Ishikawa (cell line): ENCODE measurements around the gene NFXL1.

Source experiments
- CEBPB ChIP-seq: IDR thresholded peaks from 2 replicates; pipeline ENCODE4 v1.6.1; 2012
- CREB1 ChIP-seq: IDR thresholded peaks from 2 replicates; pipeline ENCODE4 v1.6.1; 2012; ENCODE audit warnings: low read depth
- EGR1 ChIP-seq: IDR thresholded peaks from 2 replicates; pipeline ENCODE4 v1.6.1; 2012
- EP300 ChIP-seq: IDR thresholded peaks from 2 replicates; pipeline ENCODE4 v1.6.1; 2012; ENCODE audit warnings: borderline replicate concordance
- FOXM1 ChIP-seq: IDR thresholded peaks from 2 replicates; pipeline ENCODE4 v1.6.1; 2012; ENCODE audit warnings: low read depth, borderline replicate concordance
- MAX ChIP-seq: IDR thresholded peaks from 2 replicates; pipeline ENCODE4 v1.6.1; 2012
- NFIC ChIP-seq: IDR thresholded peaks from 2 replicates; pipeline ENCODE4 v1.6.1; 2012
- RAD21 ChIP-seq: IDR thresholded peaks from 2 replicates; pipeline ENCODE4 v1.6.1; 2012; ENCODE audit warnings: low read depth
- TAF1 ChIP-seq: IDR thresholded peaks from 2 replicates; pipeline ENCODE4 v1.6.1; 2012; ENCODE audit warnings: low read depth, mild to moderate bottlenecking
- TCF12 ChIP-seq: IDR thresholded peaks from 2 replicates; pipeline ENCODE4 v1.6.1; 2012; ENCODE audit warnings: low read depth
- TEAD4 ChIP-seq: IDR thresholded peaks from 2 replicates; pipeline ENCODE4 v1.6.1; 2012
- YY1 ChIP-seq: IDR thresholded peaks from 2 replicates; pipeline ENCODE4 v1.6.1; 2012; ENCODE audit warnings: low read depth
- ZBTB7A ChIP-seq: IDR thresholded peaks from 2 replicates; pipeline ENCODE4 v1.6.1; 2012; ENCODE audit warnings: low read depth
- TF ChIP-seq, protein P1 (sequence below): IDR thresholded peaks from 2 replicates; pipeline ENCODE4 v1.6.1; 2012; ENCODE audit warnings: low read depth, mild to moderate bottlenecking
- TF ChIP-seq, protein P2 (sequence below): IDR thresholded peaks from 2 replicates; pipeline ENCODE4 v1.6.1; 2012

The NFXL1 gene

GRCh38 chr4:47840291-47840690 is 74.1 kb downstream of the NFXL1 start:
- no peak for TF ChIP-seq CREB1
- TF ChIP-seq RAD21: no peak
- no peak for TF ChIP-seq TAF1
- TF ChIP-seq NFIC: no peak
- TF ChIP-seq ZBTB7A: no peak
- TF ChIP-seq FOXM1: no peak
- TF ChIP-seq EGR1: no peak
- TF ChIP-seq YY1: no peak
- no peak for TF ChIP-seq CEBPB
- TF ChIP-seq, protein P1, sequence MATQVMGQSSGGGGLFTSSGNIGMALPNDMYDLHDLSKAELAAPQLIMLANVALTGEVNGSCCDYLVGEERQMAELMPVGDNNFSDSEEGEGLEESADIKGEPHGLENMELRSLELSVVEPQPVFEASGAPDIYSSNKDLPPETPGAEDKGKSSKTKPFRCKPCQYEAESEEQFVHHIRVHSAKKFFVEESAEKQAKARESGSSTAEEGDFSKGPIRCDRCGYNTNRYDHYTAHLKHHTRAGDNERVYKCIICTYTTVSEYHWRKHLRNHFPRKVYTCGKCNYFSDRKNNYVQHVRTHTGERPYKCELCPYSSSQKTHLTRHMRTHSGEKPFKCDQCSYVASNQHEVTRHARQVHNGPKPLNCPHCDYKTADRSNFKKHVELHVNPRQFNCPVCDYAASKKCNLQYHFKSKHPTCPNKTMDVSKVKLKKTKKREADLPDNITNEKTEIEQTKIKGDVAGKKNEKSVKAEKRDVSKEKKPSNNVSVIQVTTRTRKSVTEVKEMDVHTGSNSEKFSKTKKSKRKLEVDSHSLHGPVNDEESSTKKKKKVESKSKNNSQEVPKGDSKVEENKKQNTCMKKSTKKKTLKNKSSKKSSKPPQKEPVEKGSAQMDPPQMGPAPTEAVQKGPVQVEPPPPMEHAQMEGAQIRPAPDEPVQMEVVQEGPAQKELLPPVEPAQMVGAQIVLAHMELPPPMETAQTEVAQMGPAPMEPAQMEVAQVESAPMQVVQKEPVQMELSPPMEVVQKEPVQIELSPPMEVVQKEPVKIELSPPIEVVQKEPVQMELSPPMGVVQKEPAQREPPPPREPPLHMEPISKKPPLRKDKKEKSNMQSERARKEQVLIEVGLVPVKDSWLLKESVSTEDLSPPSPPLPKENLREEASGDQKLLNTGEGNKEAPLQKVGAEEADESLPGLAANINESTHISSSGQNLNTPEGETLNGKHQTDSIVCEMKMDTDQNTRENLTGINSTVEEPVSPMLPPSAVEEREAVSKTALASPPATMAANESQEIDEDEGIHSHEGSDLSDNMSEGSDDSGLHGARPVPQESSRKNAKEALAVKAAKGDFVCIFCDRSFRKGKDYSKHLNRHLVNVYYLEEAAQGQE: no peak
- no peak for TF ChIP-seq TCF12
- TF ChIP-seq EP300: no peak
- no peak for TF ChIP-seq MAX
- TF ChIP-seq, protein P2, sequence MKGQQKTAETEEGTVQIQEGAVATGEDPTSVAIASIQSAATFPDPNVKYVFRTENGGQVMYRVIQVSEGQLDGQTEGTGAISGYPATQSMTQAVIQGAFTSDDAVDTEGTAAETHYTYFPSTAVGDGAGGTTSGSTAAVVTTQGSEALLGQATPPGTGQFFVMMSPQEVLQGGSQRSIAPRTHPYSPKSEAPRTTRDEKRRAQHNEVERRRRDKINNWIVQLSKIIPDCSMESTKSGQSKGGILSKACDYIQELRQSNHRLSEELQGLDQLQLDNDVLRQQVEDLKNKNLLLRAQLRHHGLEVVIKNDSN: no peak
- TF ChIP-seq TEAD4: no peak

GRCh38 chr4:47839259-47839658 is 75.1 kb downstream of the NFXL1 start:
- no peak for TF ChIP-seq FOXM1
- TF ChIP-seq, protein P1: no peak
- TF ChIP-seq, protein P2: no peak
- TF ChIP-seq TAF1: no peak
- TF ChIP-seq EGR1: no peak
- no peak for TF ChIP-seq CREB1
- TF ChIP-seq TCF12: no peak
- no peak for TF ChIP-seq YY1
- TF ChIP-seq RAD21: no peak
- TF ChIP-seq ZBTB7A: no peak
- no peak for TF ChIP-seq EP300
- TF ChIP-seq TEAD4: no peak
- no peak for TF ChIP-seq CEBPB
- no peak for TF ChIP-seq MAX
- TF ChIP-seq NFIC: no peak

DNA sequence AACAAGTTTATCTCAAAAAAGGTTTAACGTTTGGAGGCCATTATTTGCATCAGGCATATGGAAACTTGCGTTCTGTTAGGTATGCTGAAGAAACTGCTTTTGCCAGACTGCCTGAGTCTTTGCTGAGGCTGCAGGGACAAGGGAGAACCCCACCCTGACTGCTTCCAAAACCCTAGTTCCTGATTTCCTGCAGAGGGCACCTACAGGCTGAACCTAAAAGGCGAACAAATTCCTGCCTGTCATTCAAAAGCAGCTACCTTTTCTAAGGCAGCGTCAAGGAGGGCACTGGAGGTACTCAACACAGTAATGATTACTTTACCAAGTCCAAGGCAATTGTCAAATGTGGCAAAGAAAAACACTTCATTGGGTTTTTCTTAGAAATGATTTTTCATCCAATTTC is 75.9 kb downstream of the NFXL1 start:
- TF ChIP-seq, protein P1: no peak
- no peak for TF ChIP-seq ZBTB7A
- no peak for TF ChIP-seq TEAD4
- TF ChIP-seq EP300: no peak
- TF ChIP-seq CEBPB: no peak
- TF ChIP-seq, protein P2: no peak

DNA sequence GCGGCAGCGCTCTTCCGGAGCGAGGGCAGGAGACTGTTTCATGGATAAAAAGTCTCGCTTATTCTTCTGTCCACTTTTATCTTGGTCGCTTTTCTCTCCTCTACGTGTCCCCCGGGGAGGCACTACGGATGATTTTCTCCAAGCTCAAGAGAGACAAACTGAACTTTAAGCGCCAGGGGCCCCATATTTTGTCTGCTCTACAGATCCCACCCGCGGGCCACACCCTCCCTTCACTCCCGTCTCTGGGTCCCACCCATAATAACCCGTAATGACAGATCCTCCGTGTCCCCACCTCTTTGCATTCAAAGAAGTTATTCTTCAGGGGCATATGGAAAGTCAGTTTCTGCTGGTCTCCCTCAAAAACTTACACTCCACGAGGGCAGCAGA is 76.5 kb downstream of the NFXL1 start, which contains the start of gene CORIN:
TSS of gene CORIN (minus strand) at position 160 of the 387 bp plus-strand sequence. CDS start at position 42, 118 bp downstream.
- TF ChIP-seq EP300 (no peak), CREB1 (no peak), MAX (no peak), CEBPB (no peak), RAD21 (no peak), YY1 (no peak), TEAD4 (no peak), FOXM1 (no peak), TCF12 (no peak), ZBTB7A (no peak), TAF1 (no peak), EGR1 (no peak), NFIC (no peak)
- TF ChIP-seq, protein P2: no peak
- TF ChIP-seq, protein P1: no peak
